K562 (cell line): Measurements from ENCODE around the gene WHAMM. TPM values are rescaled to one million over a fixed set of nuclear protein-coding genes. Genes with fewer than 3 reads are reported as not detected.
A peak's percentile ranks its signal among the peaks of the same experiment; 100 is the strongest.

Experiments
- CAMTA2 ChIP-seq: fragments of 250-450 bp; sonication (Bioruptor Pico); conservative IDR thresholded peaks from 2 replicates; pipeline ENCODE4 v1.5.1; 2022
- CHD1 ChIP-seq: fragments of 200-600 bp; sonication (generic); IDR thresholded peaks from one replicate; pipeline ENCODE4 v1.6.1; 2012; ENCODE audit warnings: mild to moderate bottlenecking, moderate library complexity, low read length, inconsistent platforms
- HCFC1 ChIP-seq: IDR thresholded peaks from 2 replicates; pipeline ENCODE4 v1.6.1; 2012; ENCODE audit warnings: low read depth, low read length, improper control_type of control experiment
- HNRNPH1 ChIP-seq: fragments of 200-400 bp; formaldehyde crosslinking; optimal IDR thresholded peaks from 2 replicates; pipeline ENCODE3; 2017; ENCODE audit warnings: low read depth, mild to moderate bottlenecking, low read length, moderate library complexity
- KLF10 ChIP-seq: fragments of 250-450 bp; sonication (Bioruptor Pico); IDR thresholded peaks from 2 replicates; pipeline ENCODE4 v1.6.1; 2021; ENCODE audit warnings: matching md5 sums
- MXI1 ChIP-seq: IDR thresholded peaks from 2 replicates; pipeline ENCODE4 v1.6.1; 2011; ENCODE audit warnings: low read depth, mild to moderate bottlenecking, improper control_type of control experiment, low read length
- PCBP1 ChIP-seq: fragments of 200-400 bp; formaldehyde crosslinking; IDR thresholded peaks from 2 replicates; pipeline ENCODE4 v1.6.1; 2018; ENCODE audit warnings: mild to moderate bottlenecking, low read depth, low read length; ENCODE audit not compliant: poor library complexity, severe bottlenecking
- POLR2H ChIP-seq: IDR thresholded peaks from 2 replicates; pipeline ENCODE4 v1.6.1; 2016; ENCODE audit warnings: missing genetic modification characterization, low read depth, mild to moderate bottlenecking, control low read depth, missing compliant biosample characterization, moderate library complexity
- POLR3A ChIP-seq: IDR thresholded peaks from 2 replicates; pipeline ENCODE4 v1.6.1; 2011; ENCODE audit warnings: borderline replicate concordance, mild to moderate bottlenecking, moderate library complexity; ENCODE audit not compliant: insufficient read length, insufficient read depth; ENCODE audit errors: extremely low read depth
- PPARD ChIP-seq: fragments of 250-450 bp; sonication (Bioruptor Pico); IDR thresholded peaks from 2 replicates; pipeline ENCODE4 v1.8.0; 2022; ENCODE audit warnings: inconsistent platforms, mild to moderate bottlenecking, moderate library complexity
- PRPF4 ChIP-seq: fragments of 200-400 bp; formaldehyde crosslinking; IDR thresholded peaks from one replicate; pipeline ENCODE4 v1.6.1; 2017; ENCODE audit warnings: low read length, low read depth, mild to moderate bottlenecking; ENCODE audit not compliant: insufficient read depth, poor library complexity, severe bottlenecking
- PYGO2 ChIP-seq: fragments of 450-650 bp; IDR thresholded peaks from 2 replicates; pipeline ENCODE4 v1.6.1; 2016; ENCODE audit warnings: mild to moderate bottlenecking, missing genetic modification characterization, moderate library complexity, missing compliant biosample characterization
- RB1 ChIP-seq: fragments of 450-650 bp; IDR thresholded peaks from 2 replicates; pipeline ENCODE4 v1.6.1; 2017; ENCODE audit warnings: low read depth, mild to moderate bottlenecking
- SAFB2 ChIP-seq: fragments of 200-400 bp; formaldehyde crosslinking; IDR thresholded peaks from 2 replicates; pipeline ENCODE4 v1.6.1; 2018; ENCODE audit warnings: borderline replicate concordance, low read length, low read depth, moderate library complexity; ENCODE audit not compliant: severe bottlenecking
- SMC3 ChIP-seq: conservative IDR thresholded peaks from 2 replicates; pipeline ENCODE4 v1.6.1; 2011; ENCODE audit warnings: low read depth, low read length, improper control_type of control experiment; ENCODE audit not compliant: insufficient read depth
- SOX6 ChIP-seq: fragments of 450-650 bp; IDR thresholded peaks from 2 replicates; pipeline ENCODE4 v1.6.1; 2014; ENCODE audit warnings: mild to moderate bottlenecking
- SRSF7 ChIP-seq: fragments of 200-400 bp; formaldehyde crosslinking; optimal IDR thresholded peaks from 2 replicates; pipeline ENCODE3; 2017; ENCODE audit warnings: mild to moderate bottlenecking, low read depth, low read length
- SRSF9 ChIP-seq: fragments of 200-400 bp; formaldehyde crosslinking; IDR thresholded peaks from 2 replicates; pipeline ENCODE4 v1.6.1; 2017; ENCODE audit warnings: low read depth, low read length, borderline replicate concordance
- STAT5A ChIP-seq: IDR thresholded peaks from 2 replicates; pipeline ENCODE4 v1.6.1; 2012; ENCODE audit warnings: low read length, inconsistent platforms, borderline replicate concordance
- ZBTB7A ChIP-seq: IDR thresholded peaks from 2 replicates; pipeline ENCODE4 v1.6.1; 2011; ENCODE audit warnings: low read depth, mild to moderate bottlenecking, low read length, moderate library complexity, borderline replicate concordance; ENCODE audit not compliant: control insufficient read depth
- ZFX ChIP-seq: sonication (generic); formaldehyde crosslinking; IDR thresholded peaks from 2 replicates; pipeline ENCODE4 v1.8.0; 2022; ENCODE audit warnings: mild to moderate bottlenecking, missing genetic modification reagents, moderate library complexity
- ZNF551 ChIP-seq: fragments of 250-450 bp; sonication (Bioruptor Pico); IDR thresholded peaks from 2 replicates; pipeline ENCODE4 v1.5.0; 2021; ENCODE audit warnings: mild to moderate bottlenecking, moderate library complexity
- ZNF561 ChIP-seq: fragments of 450-650 bp; formaldehyde crosslinking; conservative IDR thresholded peaks from 2 replicates; pipeline ENCODE4 v1.4.0; 2020; ENCODE audit warnings: mild to moderate bottlenecking, moderate library complexity
- ZNF696 ChIP-seq: fragments of 250-450 bp; sonication (Bioruptor Pico); conservative IDR thresholded peaks from 2 replicates; pipeline ENCODE4 v1.4.0; 2020; ENCODE audit warnings: mild to moderate bottlenecking, moderate library complexity
- polyA plus RNA-seq, 8 experiments: library from polyadenylated mRNA; depleted of rRNA in 4 of 8; stranded (reverse) in 5 of 8; unstranded in 3 of 8; fragments of >200 nt; fragmentation: Nextera tagmentation in 2 of 8; fragmentation: Illumina TruSeq in 1 of 8; extraction: Ambion mirVana in 2 of 8; extraction: Trizol in 1 of 8; gene quantifications; 2 replicates each; pipeline versions ENCODE4 v1.2.1 to v1.2.3, GENCODE V29; 2011 to 2014; ENCODE audit warnings: inconsistent platforms in 1 of 8, missing spikeins in 1 of 8
- total RNA-seq, 7 experiments: library from RNA; depleted of rRNA in 6 of 7; stranded (reverse); fragments of >200 nt in 6 of 7; fragmentation: Illumina TruSeq in 2 of 7; extraction: Trizol in 2 of 7; gene quantifications; 2 replicates each; pipeline versions ENCODE4 v1.2.1 to v1.2.3, GENCODE V29; 2011 to 2021; ENCODE audit warnings: low replicate concordance in 1 of 7
- TF ChIP-seq, protein P1 (sequence below): fragments of 250-450 bp; sonication (Bioruptor Pico); IDR thresholded peaks from 2 replicates; pipeline ENCODE4 v1.8.0; 2021; ENCODE audit warnings: moderate library complexity, mild to moderate bottlenecking, inconsistent platforms
- TF ChIP-seq, protein P2 (sequence below), 3 experiments: fragments of 200-800 bp in 1 of 3; fragments of 250-450 bp in 1 of 3; fragments of 450-650 bp in 1 of 3; sonication (Bioruptor Pico) in 1 of 3; sonication (Bioruptor generic) in 1 of 3; formaldehyde crosslinking in 1 of 3; IDR thresholded peaks; 2 replicates each; pipeline versions ENCODE4 v1.6.1 to v1.8.0; 2016 to 2022; ENCODE audit warnings: mild to moderate bottlenecking in 2 of 3, missing genetic modification characterization in 2 of 3, missing compliant biosample characterization in 1 of 3, moderate library complexity in 1 of 3

WHAMM gene
- total and polyA plus RNA-seq, 9 of the 15 experiments (the other 6 are each of a cell fraction or from before 2014, with no cell fraction given), result 2.0 to 4.8 (median 3.6) TPM

DNA sequence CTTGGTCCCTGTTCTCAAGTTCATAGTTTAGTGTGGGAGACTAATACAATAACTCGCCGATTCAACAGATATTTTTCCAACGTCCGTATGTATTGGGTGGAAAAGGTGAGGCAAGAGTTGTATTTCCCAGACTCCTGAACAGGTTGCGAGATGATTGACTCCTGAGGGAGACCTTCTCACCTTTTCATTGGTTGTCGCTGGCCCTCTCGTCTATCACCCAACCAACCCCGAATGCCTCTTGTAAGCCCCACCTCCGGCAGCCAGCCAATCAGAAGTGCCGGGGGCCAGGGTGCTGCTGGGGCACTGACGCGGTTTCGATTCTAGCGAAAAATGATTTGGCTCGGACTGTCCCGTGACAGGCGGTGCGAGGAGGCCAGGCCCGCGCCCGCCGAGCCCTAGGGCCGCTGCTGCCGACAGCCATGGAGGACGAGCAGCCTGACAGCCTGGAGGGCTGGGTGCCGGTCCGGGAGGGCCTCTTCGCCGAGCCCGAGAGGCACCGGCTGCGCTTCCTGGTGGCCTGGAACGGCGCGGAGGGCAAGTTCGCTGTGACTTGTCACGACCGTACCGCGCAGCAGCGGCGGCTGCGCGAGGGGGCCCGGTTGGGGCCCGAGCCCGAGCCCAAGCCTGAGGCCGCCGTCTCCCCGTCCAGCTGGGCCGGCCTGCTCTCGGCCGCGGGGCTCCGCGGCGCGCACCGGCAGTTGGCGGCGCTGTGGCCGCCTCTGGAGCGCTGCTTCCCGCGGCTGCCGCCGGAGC lies at the start of gene WHAMM (continued):
- TF ChIP-seq SRSF7 (no peak), STAT5A (no peak), PRPF4 (no peak), CAMTA2 (CRISPR knock-in tag) (no peak), SOX6 (no peak), SRSF9 (no peak), SAFB2 (no peak), PCBP1 (no peak), PYGO2 (tag) (no peak), ZFX (peak; percentile 98), HCFC1 (no peak), POLR3A (no peak), POLR2H (tag) (peak; percentile 89), ZNF551 (CRISPR knock-in tag) (no peak), ZNF561 (no peak), CHD1 (peak; percentile 86), HNRNPH1 (no peak), ZBTB7A (no peak), RB1 (no peak), MXI1 (no peak), PPARD (CRISPR knock-in tag) (no peak), KLF10 (CRISPR knock-in tag) (no peak), ZNF696 (CRISPR knock-in tag) (no peak), SMC3 (0 out of 2 replicates have a peak, but pooled peaks have one; percentile 2)
- TF ChIP-seq, protein P1, sequence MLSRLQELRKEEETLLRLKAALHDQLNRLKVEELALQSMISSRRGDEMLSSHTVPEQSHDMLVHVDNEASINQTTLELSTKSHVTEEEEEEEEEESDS, result no peak
- TF ChIP-seq, protein P2, sequence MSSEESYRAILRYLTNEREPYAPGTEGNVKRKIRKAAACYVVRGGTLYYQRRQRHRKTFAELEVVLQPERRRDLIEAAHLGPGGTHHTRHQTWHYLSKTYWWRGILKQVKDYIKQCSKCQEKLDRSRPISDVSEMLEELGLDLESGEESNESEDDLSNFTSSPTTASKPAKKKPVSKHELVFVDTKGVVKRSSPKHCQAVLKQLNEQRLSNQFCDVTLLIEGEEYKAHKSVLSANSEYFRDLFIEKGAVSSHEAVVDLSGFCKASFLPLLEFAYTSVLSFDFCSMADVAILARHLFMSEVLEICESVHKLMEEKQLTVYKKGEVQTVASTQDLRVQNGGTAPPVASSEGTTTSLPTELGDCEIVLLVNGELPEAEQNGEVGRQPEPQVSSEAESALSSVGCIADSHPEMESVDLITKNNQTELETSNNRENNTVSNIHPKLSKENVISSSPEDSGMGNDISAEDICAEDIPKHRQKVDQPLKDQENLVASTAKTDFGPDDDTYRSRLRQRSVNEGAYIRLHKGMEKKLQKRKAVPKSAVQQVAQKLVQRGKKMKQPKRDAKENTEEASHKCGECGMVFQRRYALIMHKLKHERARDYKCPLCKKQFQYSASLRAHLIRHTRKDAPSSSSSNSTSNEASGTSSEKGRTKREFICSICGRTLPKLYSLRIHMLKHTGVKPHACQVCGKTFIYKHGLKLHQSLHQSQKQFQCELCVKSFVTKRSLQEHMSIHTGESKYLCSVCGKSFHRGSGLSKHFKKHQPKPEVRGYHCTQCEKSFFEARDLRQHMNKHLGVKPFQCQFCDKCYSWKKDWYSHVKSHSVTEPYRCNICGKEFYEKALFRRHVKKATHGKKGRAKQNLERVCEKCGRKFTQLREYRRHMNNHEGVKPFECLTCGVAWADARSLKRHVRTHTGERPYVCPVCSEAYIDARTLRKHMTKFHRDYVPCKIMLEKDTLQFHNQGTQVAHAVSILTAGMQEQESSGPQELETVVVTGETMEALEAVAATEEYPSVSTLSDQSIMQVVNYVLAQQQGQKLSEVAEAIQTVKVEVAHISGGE (CRISPR knock-in tag; IDR thresholded peaks at IDR 0.05), result 0 out of 6 replicates have a peak, but pooled peaks of 1 of the 3 experiments have one; percentile 34
